ENCODE results near the gene MARCHF9. TPM values are rescaled to one million over a fixed set of nuclear protein-coding genes. Genes with fewer than 3 reads are reported as not detected.

The MARCHF9 gene
- polyA plus RNA-seq, 10 donors = 6.6 to 10.2 (median 7.9) TPM

GRCh38 chr12:57752668-57753000 is 2.3 kb upstream of the MARCHF9 start:
- no peak for DNase-seq

GRCh38 chr12:57753756-57754337 is 1.1 kb upstream of the MARCHF9 start:
- no peak for DNase-seq

GRCh38 chr12:57755194-57755453 is 221 bp downstream of the MARCHF9 start:
- DNase-seq = no peak

DNA sequence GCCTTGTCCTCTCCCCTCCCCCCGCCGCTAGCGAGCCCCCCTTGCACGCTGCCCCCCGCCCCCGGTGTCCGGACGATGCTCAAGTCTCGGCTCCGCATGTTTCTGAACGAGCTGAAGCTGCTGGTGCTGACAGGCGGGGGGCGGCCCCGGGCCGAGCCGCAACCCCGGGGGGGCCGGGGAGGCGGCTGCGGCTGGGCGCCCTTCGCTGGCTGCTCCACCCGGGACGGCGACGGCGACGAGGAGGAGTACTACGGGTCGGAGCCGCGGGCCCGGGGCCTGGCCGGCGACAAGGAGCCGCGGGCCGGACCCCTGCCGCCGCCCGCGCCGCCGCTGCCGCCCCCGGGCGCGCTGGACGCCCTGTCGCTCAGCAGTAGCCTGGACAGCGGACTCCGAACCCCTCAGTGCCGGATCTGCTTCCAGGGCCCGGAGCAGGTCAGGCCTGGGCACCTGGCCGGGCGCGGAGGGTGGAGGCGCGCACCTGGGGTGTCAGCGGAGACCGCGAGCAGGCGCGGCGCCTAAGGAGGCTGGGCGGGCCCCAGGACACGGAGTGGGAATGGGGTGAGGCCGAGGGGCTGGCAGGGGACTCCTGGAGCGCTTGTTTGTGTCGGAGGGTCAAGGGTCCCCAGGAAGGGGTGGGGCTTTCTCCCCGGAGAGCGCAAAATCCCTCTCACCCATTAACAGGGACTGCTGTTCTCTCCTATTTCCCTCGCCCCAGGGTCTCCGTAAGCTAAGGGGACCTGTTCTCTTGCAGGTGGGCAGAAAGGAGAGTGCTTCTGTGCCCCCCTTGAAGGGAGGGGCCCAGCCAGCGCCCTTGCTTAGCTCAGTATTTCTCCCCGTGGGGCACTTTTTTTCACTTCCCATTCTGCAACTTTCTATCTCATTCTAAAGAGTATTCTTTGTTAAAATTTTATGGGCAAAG is 810 bp downstream of the MARCHF9 start:
- peak in 1 of 3 donors; percentile 40 for DNase-seq

GRCh38 chr12:57756406-57757341 is 1.8 kb downstream of the MARCHF9 start:
- peak in 1 of 3 donors; percentile 39 for DNase-seq

GRCh38 chr12:57757771-57758170 is 2.9 kb downstream of the MARCHF9 start:
- DNase-seq = no peak

- DNase-seq = no peak
Observed at GRCh38 chr12:57758552-57759359, 3.9 kb downstream of the MARCHF9 start.

DNA sequence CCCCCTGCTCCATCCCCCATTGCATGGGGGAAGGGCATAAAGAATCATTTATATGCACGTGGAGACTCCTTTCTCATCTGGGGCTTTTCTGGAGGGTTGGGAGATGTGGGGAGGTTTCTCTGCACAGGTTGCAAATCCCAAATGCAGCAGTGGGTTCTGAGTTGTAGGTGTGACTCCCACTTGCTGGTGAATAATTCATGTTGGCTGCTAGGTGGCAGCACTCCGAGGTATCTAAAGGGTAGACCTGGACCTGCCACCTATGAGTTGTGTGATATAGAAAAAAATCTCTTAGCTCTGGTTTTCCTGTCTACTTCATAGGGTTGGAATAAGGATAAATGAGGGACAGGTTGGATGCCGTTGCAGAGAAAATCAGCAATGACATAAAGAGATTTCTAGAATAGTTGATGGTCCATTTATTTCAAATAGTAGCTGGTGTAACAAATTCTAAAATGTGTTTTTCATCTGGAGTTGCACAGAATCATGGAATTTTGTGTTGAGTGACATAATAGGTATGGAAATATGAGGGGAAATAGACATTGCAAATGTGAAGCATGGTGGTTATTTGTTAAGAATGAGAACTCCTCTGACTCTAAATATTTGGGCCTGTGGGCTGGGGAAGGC is 4.6 kb downstream of the MARCHF9 start:
- no peak for DNase-seq

DNA sequence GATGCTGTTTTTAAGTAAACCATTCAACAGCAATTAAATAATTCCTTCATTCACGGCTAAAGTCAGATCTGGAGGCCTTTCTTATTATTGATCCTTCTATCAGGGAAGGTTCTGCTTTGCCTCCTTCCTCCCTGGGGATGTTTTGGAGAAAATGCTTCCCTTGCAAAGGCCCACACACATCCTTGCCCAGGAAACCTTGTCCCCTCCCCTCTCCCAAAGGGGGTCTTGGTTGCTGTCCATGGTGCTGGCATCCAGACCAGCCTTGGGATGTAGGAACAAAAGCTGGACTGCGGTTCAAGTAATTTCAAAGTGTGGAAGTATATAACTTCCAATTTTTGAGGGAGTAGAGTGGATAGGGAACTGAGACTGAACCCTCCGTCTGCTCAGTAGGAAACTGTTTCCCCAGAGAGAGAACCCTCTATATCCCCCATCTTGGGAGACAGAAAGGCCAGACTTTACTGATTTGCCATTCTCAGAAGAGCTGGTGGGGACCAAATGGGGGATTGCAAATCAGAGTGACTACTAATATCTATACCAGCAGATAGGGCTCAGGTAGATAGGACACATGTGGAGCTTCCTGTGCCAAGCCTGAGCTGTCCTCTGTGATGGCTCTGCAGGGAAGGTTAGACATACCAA is 5.6 kb downstream of the MARCHF9 start:
- DNase-seq = peak in 1 of 3 donors; percentile 32

DNA sequence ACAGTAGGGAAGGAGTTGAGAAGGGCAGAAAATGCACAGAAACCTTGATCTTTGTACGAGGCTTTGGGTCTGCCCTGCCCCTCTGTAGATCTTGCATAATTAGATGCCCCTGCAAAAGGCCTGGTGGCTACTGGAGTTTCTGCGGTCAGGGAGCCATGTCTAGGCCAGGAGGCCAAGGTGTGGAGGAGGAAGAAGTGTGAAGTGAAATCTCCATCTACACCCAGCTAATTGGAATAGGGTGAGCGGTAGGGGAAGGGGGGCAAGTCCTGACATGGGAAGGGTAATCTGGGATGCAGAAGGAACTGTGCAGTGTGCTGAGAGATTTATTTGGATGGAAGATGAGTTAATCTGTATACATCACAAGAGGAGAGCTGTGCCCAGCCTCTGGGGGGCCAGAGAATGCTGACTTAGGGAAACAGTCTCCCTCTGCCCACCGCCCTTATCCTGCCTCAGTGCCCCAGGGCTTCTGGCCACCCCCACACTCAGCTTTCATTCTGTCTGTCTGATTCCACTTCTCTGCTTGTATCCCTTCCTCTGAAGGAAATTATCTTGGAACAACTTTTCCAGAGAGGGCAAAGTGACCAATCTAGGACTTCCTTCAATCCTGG is 6.6 kb downstream of the MARCHF9 start:
- DNase-seq = no peak

GRCh38 chr12:57762463-57762862 is 7.6 kb downstream of the MARCHF9 start:
- DNase-seq = no peak

DNA sequence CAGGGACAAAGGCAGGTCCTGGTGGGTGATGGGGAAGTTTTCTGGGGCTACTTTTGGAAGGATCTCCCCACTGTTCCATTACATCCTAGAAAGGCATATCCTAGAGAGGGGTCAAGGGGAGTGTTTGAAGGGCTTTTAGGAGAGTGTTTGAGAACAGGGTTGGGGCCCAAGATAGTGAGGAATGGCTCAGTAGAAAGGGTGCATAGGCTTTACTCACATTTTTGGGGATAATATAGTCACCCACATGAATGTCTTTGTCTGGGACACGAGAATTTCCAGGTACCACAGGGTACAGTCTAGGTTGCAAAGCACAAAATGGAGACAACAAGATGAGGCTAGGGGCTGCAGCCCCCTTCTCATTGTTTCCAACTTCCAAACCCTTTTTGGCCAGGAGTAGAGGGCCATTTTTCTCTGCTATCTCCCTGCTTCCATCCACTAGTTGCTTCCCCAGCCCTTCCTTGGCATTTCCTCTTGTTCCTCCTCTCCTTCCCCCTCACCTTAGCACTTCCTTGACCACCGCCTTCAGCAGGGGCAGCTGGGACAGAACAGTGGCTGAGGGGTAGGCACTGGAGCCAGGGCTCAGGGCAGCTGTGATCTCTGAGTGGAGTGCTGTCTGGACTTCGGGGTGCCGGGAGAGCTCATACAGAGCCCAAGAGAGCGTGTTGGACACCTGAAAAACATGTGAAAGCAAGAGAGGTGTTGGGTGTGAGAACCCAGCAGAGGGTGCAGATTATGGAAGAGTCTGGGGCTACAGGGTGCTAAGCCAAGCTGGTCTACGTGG is 9.2 kb downstream of the MARCHF9 start:
- DNase-seq = no peak

GRCh38 chr12:57764662-57765002 is 9.7 kb downstream of the MARCHF9 start:
- no peak for DNase-seq

- DNase-seq = peak in 1 of 3 donors; percentile 40
Observed at GRCh38 chr12:57765003-57765697, 10.2 kb downstream of the MARCHF9 start.

DNA sequence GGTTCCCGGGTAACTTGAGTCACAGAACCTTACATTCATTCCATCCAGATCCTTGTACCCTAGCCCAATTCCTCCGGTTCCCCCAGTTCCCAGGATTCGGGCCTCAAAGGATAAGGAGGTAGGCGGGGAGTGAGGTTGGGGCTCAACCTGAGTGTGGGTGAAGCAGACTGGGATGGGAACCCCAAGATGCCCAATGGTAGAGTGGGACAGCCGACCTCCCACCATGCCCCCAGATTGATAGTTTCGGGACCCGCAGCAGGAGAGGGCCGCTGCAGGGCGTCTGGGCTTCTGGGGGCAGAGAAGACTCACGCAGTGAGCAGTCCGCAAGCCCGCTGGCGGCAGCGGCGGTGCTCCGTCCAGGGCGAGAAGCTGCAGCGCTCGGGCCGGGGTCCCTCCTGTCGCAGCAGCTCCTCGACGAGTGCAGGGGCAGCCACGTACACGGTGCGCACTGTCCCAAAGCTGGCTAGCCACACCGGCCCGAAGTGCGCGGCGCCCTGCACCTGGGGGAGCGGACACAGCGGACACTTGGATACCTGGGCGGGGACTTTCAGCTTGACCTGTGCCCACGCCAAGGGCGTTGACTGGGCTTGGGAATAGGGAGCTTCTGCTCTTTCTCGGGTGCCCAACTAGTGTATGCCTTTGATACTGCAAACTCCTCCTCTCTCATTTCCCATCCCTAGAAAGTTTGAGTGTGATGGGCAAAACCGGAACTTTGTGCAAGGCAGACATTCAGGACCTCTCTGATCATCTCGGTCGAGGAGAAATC is 11.0 kb downstream of the MARCHF9 start:
- DNase-seq = peak in 1 of 3 donors; percentile 26

GRCh38 chr12:57766464-57767304 is 11.8 kb downstream of the MARCHF9 start, which contains the start of gene CYP27B1:
TSS of gene CYP27B1 (minus strand) at chr12:57767078. CDS start at chr12:57767041, 37 bp downstream.
- DNase-seq = peak in 1 of 3 donors; percentile 32

GRCh38 chr12:57767305-57767698 is 12.4 kb downstream of the MARCHF9 start:
- DNase-seq = no peak

Measured in muscle of back (tissue), 11 donors.